ENCODE measurements around the gene ATG10.
A peak's percentile ranks its signal among the peaks of the same experiment; 100 is the strongest.

The ATG10 gene

DNA sequence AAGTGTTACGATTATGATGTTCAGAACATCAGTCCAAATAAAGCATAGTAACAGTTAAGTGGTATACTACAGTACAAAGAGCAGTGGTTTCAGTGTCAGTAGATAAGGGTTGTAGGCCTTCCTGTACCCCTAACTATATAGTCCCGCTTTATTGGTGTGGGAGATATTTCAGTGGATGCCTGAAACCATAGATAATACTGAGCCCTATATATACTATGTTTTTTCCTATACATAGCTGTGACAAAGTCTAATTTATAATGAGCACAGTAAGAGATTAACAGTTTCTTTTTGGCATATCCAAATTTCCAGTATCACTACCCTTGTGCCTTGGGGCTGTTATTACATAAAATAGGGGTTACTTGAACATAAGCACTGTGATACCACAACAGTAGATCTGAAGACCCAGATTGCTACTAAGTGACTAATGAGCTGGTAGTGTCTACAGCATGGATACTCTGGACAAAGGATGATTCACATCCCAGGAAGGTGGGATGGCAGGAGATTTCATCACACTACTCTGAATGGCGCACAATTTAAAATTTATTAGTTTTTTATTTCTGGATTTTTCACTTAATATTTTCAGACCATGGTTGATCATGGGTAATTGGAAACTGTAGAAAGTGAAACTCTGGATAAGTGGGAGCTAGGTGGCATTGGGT lies 187.1 kb downstream of the ATG10 start:
- peaks cover 4% of the 10 kb centered on the region; the same call in 1 of the 2 replicates for H3K4me1 ChIP-seq
- no peak for DNase-seq (ENCODE audit: low spot score in 2 of 2)
- in situ Hi-C loops (cut with MboI; ENCODE audit: low sequenced_read_pairs) = loop anchor here (25.0 kb wide), 1 partner anchor 397 kb away; the partner anchor contains the start of gene SSBP2

DNA sequence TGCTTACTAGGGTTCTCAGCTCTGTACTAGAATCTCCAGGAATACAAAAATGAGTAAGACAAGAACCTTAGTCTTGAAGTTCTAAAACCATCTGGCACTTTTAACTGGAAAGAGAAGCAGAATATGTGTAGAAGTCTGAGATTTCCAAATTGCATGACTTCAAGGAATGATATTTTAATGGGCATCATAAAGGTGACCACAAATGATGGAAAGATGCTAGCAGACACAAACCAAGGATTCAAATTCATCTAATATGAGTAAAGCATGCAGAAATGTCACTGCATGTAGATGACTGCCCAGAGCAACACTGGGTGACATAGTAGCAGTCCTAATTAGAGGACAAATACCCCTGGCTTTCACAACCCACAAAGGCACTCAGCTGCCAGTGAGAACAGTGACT lies 189.1 kb downstream of the ATG10 start:
- DNase-seq (ENCODE audit: low spot score in 2 of 2) = no peak
- H3K4me1 ChIP-seq = peaks cover 12% of the 10 kb centered on the region
- no peaks in the 10 kb centered on the region for H3K9me3 ChIP-seq
- no peaks in the 10 kb centered on the region for H3K36me3 ChIP-seq (replicated peaks)
- H3K4me3 ChIP-seq = no peak overlapping the region
- H3K27me3 ChIP-seq (ENCODE audit: low read depth) = no peaks in the 10 kb centered on the region
- in situ Hi-C loops (cut with MboI; ENCODE audit: low sequenced_read_pairs) = loop anchor here (25.0 kb wide), 1 partner anchor 399 kb away; the partner anchor contains the start of gene SSBP2

More for the DNA sequence above, 187.1 kb downstream of the ATG10 start:
- H3K4me3 ChIP-seq = no peak overlapping the region
- H3K9me3 ChIP-seq = no peaks in the 10 kb centered on the region
- H3K36me3 ChIP-seq (replicated peaks) = no peaks in the 10 kb centered on the region
- no peaks in the 10 kb centered on the region for H3K27me3 ChIP-seq (ENCODE audit: low read depth)

DNA sequence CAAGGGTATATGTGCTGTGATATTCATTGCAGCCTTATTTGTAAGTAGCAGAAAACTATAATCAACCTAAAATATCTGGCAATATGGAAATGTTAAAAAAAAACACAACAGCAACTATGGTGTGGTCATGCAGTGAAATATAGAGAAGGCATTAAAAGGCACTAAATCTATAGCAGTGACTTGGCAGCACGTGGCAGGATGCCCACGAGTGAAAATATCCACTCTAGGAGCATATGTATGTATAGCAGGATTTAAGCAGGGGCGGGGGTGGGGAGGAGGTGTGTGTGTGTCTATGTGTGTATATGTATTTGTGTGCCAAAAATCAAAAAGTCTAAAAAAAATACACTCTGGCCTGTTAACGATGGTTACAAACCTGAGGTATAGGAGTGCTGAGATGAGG lies 190.8 kb downstream of the ATG10 start:
- in situ Hi-C loops (cut with MboI; ENCODE audit: low sequenced_read_pairs) = loop anchor here (25.0 kb wide), 1 partner anchor 400 kb away; the partner anchor contains the start of gene SSBP2
- DNase-seq (ENCODE audit: low spot score in 2 of 2) = no peak
- no peaks in the 10 kb centered on the region for H3K36me3 ChIP-seq (replicated peaks)
- peaks cover 20% of the 10 kb centered on the region for H3K4me1 ChIP-seq
- H3K27me3 ChIP-seq (ENCODE audit: low read depth) = no peaks in the 10 kb centered on the region
- no peaks in the 10 kb centered on the region for H3K9me3 ChIP-seq
- H3K4me3 ChIP-seq = no peak overlapping the region

DNA sequence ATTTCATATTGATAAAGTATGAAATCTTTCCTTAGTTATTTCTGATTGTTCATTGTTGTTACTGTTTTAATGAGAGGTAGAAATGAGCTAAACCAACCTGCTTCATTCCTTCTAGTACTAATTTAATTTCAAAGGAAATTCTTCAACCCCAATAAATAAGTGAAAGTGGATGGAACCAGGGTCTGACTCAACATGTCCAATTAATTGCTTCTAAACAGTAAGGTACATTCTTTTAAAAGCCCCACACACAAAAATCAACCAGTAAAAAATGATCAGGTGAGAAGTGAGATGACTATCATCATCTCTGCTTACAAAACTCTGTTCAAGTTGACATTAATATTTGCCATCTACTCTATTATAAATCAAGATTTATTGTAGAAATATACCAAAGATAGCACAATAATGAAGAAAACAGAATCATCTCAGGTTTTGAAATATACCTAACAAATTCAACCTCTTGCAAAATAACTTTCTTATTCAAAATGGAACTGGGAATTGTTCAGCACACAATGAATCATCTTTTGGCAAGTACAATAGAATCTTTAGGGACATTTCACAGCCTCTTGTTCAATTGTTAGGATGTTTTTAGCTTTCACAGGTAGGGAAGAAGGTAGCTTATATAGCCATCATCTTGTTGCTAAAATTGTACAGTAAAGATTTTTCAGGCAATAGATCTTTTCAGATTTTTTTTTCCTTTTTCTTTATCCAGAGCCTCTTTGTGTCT lies 191.8 kb downstream of the ATG10 start:
- DNase-seq (ENCODE audit: low spot score in 2 of 2) = no peak
- H3K36me3 ChIP-seq (replicated peaks) = no peaks in the 10 kb centered on the region
- no peak overlapping the region for H3K4me3 ChIP-seq
- no peaks in the 10 kb centered on the region for H3K27me3 ChIP-seq (ENCODE audit: low read depth)
- in situ Hi-C loops (cut with MboI; ENCODE audit: low sequenced_read_pairs) = loop anchor here (25.0 kb wide), 1 partner anchor 401 kb away; the partner anchor contains the start of gene SSBP2
- H3K9me3 ChIP-seq = no peaks in the 10 kb centered on the region
- peaks cover 31% of the 10 kb centered on the region for H3K4me1 ChIP-seq

DNA sequence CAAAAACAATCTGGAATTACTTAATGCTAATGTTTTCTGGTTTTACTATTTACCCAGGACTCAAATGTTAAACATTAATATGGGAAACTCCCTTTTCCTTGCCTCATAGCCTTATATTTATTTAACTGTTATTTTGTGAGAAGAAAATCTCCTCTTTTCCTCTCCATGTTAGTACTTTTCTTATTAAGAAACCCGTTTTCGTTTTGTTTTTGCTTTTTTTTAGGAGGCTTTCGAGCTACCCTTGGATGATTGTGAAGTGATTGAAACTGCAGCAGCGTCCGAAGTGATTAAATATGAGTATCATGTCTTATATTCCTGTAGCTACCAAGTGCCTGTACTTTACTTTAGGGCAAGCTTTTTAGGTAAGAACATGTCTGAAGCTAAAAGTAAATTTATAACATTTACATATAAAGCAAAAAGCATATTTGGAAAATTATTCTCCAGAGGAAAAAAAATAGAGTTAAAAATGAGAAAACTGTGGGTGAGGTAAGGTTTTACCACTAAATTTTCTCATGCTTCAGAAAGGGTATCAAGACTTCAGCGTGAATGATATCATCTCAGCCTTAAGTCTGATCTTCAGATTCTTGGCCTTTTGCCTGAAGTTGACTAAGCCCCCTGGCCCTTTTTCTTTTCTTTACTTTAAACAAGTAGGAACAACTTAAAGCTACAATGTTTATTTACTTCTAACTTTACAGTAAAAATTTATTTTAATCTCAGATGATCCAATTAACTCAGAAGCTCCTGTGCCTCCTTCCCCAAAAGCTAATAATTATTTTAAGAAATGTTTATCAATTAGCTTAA lies 192.6 kb downstream of the ATG10 start:
- peaks cover 32% of the 10 kb centered on the region for H3K4me1 ChIP-seq
- no peaks in the 10 kb centered on the region for H3K27me3 ChIP-seq (ENCODE audit: low read depth)
- H3K36me3 ChIP-seq (replicated peaks) = no peaks in the 10 kb centered on the region
- no peak overlapping the region for H3K4me3 ChIP-seq
- H3K9me3 ChIP-seq = no peaks in the 10 kb centered on the region
- no peak for DNase-seq (ENCODE audit: low spot score in 2 of 2)
- in situ Hi-C loops (cut with MboI; ENCODE audit: low sequenced_read_pairs) = loop anchor here (25.0 kb wide), 1 partner anchor 402 kb away; the partner anchor contains the start of gene SSBP2

DNA sequence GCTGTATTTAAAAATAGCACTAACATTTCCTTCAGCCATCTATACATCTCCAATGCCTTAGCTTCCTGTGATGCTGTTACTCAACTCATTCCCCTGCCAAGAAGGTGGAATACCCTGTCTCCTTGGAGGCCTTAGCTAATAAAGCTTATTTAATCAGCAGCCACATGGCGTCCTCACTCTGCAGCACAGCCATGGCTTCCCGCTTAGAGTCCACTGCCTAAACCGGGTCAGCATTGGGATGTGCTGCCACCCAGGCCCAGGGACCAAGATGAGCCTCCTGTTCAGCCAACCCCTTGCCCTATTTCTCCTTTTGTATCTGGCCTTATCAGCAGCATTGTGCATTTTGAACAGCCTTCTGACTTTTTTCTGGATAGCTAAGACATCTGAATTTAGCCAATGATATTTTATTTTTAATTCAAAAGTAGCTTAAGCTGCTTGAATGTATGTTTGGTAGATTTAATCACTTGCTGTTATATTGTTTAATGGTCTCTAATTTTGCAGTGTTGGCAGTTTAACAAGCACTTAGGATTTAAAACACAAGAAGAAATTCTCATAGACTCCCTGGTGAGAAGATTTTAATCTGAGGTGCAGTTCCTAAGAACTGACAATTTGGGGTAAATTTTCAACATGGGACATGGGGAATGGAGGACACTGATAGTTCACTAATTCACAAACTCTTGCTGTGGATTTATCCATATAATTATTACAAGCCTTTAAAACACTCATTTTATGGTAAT lies 193.3 kb downstream of the ATG10 start:
- H3K27me3 ChIP-seq (ENCODE audit: low read depth) = no peaks in the 10 kb centered on the region
- DNase-seq (ENCODE audit: low spot score in 2 of 2) = peak in 1 of 2 experiments; percentile 9
- no peak overlapping the region for H3K4me3 ChIP-seq
- H3K36me3 ChIP-seq (replicated peaks) = no peaks in the 10 kb centered on the region
- H3K4me1 ChIP-seq = peaks cover 32% of the 10 kb centered on the region
- in situ Hi-C loops (cut with MboI; ENCODE audit: low sequenced_read_pairs) = loop anchor here (25.0 kb wide), 1 partner anchor 403 kb away; the partner anchor contains the start of gene SSBP2
- H3K9me3 ChIP-seq = no peaks in the 10 kb centered on the region

DNA sequence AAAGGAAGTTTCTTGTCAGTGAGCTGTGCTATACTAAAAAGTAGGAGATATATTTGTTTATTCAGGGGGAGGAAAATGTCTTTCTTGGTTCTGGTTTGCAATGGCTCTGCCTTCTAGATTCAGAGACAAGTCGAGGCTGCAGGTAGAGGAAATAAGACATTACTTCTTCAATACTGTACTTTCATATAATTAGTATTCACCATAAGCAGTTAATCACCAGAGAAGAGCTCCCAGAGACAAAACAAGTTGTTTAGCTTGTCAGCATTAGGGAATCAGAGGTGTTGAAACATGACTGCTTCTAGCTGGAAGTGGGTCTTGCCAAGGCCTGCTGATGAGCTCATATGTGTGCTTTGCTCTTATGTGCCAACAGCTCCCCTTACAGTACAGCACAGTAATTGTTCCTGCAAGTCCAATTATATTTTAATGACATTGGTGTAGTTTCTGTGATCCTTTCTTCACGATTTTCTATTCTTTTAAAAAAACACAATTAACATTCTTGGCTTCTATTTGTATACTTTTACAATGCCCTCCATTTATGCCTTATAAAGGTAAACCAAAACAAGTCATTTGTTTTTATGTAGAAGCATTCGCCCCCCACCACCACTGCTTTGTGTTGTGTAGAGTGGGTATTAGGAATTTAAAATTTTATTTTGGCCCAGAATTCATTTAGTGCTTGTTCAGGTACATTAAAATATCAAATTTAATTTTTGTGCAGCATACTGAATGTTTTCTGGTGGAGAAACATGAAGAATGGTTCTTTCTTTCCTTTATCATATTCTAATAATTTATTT lies 194.1 kb downstream of the ATG10 start:
- peak; percentile 70 to 83 for DNase-seq (ENCODE audit: low spot score in 2 of 2)
- H3K4me1 ChIP-seq = peaks cover 32% of the 10 kb centered on the region
- no peaks in the 10 kb centered on the region for H3K36me3 ChIP-seq (replicated peaks)
- no peaks in the 10 kb centered on the region for H3K27me3 ChIP-seq (ENCODE audit: low read depth)
- in situ Hi-C loops (cut with MboI; ENCODE audit: low sequenced_read_pairs) = loop anchor here (25.0 kb wide), 1 partner anchor 404 kb away; the partner anchor contains the start of gene SSBP2
- no peak overlapping the region for H3K4me3 ChIP-seq
- no peaks in the 10 kb centered on the region for H3K9me3 ChIP-seq

DNA sequence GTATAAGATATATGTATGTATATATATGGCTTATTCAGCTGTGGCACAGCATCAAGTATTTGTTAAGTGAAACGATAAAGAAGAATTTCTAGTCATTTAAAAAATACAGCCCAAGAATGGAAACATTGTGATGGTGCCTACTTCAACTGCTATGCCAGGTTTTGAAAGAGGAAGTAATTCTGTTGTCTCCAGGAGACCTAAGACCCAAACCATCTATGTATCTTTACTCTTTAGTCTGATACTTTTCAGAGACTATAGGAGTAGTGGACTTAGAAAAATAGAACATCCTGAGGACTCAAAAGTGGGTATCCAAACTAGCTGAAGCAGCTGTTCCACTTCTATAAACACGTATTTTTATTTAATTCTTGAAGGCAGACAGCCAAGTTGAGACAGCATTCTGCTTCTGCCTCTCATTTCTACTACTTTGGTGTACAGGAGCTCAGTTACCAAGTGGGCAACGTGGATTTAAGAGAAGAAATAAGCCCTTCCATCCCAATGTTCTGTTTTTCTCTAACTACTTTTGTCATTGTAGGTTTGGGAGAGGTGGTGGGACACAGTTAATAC lies 195.6 kb downstream of the ATG10 start:
- peaks cover 32% of the 10 kb centered on the region for H3K4me1 ChIP-seq
- H3K27me3 ChIP-seq (ENCODE audit: low read depth) = no peaks in the 10 kb centered on the region
- H3K4me3 ChIP-seq = no peak overlapping the region
- no peak for DNase-seq (ENCODE audit: low spot score in 2 of 2)
- in situ Hi-C loops (cut with MboI; ENCODE audit: low sequenced_read_pairs) = loop anchor here (25.0 kb wide), 1 partner anchor 405 kb away; the partner anchor contains the start of gene SSBP2
- H3K9me3 ChIP-seq = no peaks in the 10 kb centered on the region
- no peaks in the 10 kb centered on the region for H3K36me3 ChIP-seq (replicated peaks)

DNA sequence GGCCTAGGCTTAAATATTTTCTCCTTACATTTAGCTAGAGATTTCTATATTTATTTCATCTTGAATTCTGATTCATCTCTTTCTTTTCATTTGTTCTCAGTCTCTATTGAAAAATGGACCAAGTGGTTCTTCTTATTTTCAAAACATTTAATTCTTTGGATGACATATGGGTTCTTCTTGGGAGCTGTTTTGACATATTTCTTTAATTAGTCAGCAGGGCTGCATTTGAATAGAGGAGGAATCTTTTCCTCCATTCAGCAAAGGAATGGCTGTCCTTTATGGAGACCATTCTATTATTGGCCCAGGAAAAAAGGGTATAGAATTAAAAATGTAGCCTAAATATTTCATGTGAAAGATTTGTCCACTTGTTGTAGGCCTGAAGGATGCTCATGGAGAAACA lies 196.5 kb downstream of the ATG10 start:
- Histone ChIP-seq H3K27me3 (ENCODE audit: low read depth) (no peaks in the 10 kb centered on the region), H3K36me3 (replicated peaks) (no peaks in the 10 kb centered on the region), H3K9me3 (no peaks in the 10 kb centered on the region), H3K4me1 (peaks cover 32% of the 10 kb centered on the region), H3K4me3 (no peak overlapping the region)
- in situ Hi-C loops (cut with MboI; ENCODE audit: low sequenced_read_pairs) = loop anchor here (25.0 kb wide), 1 partner anchor 406 kb away; the partner anchor contains the start of gene SSBP2
- peak in 1 of 2 experiments; percentile 38 for DNase-seq (ENCODE audit: low spot score in 2 of 2)

DNA sequence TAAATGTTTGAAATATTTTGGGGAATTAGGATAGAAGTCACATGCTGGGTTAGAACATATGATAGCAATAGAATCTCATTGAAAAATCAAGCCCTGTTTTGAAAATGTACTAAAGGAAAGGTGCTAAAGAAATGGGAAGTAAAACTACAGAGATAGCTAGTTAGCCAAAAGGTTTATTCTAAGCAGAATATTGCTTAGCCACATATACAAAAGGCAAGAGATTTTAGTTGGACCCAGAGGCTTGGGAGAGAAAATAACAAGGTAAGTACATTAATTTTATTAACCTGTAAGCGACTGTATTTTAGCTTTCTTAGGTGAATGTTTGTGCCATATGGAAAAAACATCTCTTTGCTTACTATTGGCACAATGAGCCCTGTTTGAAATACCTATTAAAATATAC lies 198.1 kb downstream of the ATG10 start:
- Histone ChIP-seq H3K36me3 (replicated peaks) (no peaks in the 10 kb centered on the region), H3K4me1 (peaks cover 25% of the 10 kb centered on the region), H3K4me3 (no peak overlapping the region), H3K9me3 (no peaks in the 10 kb centered on the region), H3K27me3 (ENCODE audit: low read depth) (no peaks in the 10 kb centered on the region)
- in situ Hi-C loops (cut with MboI; ENCODE audit: low sequenced_read_pairs) = loop anchor here (25.0 kb wide), 1 partner anchor 408 kb away; the partner anchor contains the start of gene SSBP2
- DNase-seq (ENCODE audit: low spot score in 2 of 2) = no peak

DNA sequence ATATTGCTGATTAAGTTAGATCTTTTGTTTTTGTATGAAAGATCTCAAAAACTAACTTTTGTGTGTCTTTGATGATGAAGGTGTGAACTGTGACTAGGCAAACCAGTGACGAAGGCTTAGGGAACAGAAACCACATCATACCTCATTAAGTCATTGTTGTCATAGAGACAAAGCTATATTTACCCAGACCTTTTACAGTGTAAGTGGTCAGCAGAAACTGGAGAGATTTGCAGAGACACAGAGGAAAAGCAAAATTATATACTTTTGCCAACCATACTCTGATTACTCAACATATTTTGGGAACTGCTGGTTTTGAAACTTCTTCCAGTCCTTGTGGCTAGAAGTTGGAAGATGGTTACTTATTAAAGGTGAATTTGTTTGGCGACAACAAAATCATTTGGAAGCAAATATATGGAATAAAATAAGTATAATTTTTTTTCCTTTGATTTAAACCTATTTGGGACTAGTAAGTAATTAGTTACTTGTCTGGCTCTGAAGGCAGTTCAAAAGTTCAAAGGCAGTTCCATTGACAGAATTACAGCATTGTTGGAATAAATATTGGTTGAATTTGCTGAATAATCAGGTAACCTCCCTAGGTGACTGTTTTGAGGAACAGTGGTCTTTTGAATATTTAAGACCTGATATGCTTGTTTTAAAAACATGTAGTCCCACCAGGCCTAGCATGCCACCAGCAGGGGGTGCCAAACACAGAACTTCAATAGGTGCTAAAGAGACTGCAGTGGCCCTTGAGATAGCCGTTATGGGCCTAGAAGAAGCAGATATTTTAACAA lies 202.5 kb downstream of the ATG10 start:
- Histone ChIP-seq H3K4me3 (no peak overlapping the region), H3K9me3 (no peaks in the 10 kb centered on the region), H3K36me3 (replicated peaks) (no peaks in the 10 kb centered on the region), H3K27me3 (ENCODE audit: low read depth) (no peaks in the 10 kb centered on the region), H3K4me1 (no peaks in the 10 kb centered on the region)
- in situ Hi-C loops (cut with MboI; ENCODE audit: low sequenced_read_pairs) = loop anchor here (25.0 kb wide), 1 partner anchor 412 kb away; the partner anchor contains the start of gene SSBP2
- DNase-seq (ENCODE audit: low spot score in 2 of 2) = peak; percentile 48 to 89
